A549 treated with RU486 at 1 μM for 4 hours (cell line): ENCODE measurements around the gene NDUFAF4. TPM values are rescaled to one million over a fixed set of nuclear protein-coding genes. Genes with fewer than 3 reads are reported as not detected.

Experiments used
- total RNA-seq: library from RNA; stranded (reverse); fragments of 200-300 nt; extraction: Qiagen RNA extraction; gene quantifications from 5 replicates; pipeline ENCODE4 v1.2.3, GENCODE V29; 2022; ENCODE audit warnings: low read depth

Gene NDUFAF4
- 31.0 to 56.7 TPM (median 49.4 TPM) in 5 replicates for total RNA-seq

GRCh38 chr6:96897396-96898240, at the start of gene NDUFAF4:
TSS of gene NDUFAF4 (minus strand) at chr6:96897891. CDS start at chr6:96897801, 90 bp downstream.

Other genes starting within 250 kb of the NDUFAF4 start
- gene GPR63, start 60.4 kb downstream of the NDUFAF4 start, total RNA-seq, result 0.33 to 0.75 TPM (median 0.64 TPM) in 5 replicates
- 0.05 TPM in 1 of 5 replicates, not detected in the others for gene KLHL32, start 26.8 kb upstream of the NDUFAF4 start, total RNA-seq